ENCODE results near the gene ELAC2.
"Not testable (repeated sequence)": the region's sequence is repeated elsewhere in the genome, so short reads cannot be mapped to it uniquely, and the experiment has no call there.

The ELAC2 gene

DNA sequence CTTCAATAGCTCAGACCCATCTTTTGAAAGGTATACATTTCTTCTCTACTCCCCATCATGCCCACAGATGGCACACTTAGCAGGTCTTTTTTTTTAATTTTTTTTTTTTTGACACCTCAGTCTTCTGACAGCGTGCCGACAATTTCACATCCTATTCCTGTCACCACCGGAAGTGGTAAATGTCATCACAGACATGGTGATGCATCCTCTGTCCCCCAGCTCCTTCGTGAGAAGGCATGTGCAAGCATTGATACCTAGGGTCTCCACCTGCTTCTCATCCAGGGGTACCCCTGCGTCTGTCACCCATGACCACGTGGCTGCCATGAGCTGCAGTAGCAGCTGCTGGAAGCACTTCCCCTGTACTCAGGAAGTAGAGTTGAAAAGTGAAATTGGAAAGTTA lies 35.6 kb downstream of the ELAC2 start:
- DNase-seq (ENCODE audit: extremely low read depth, insufficient read length): no peak
- Histone ChIP-seq H3K36me3 (ENCODE audit: control insufficient read depth, insufficient read depth, low read length) (peaks cover 1% of the 10 kb centered on the region), H3K27me3 (replicated peaks; ENCODE audit: control insufficient read depth, insufficient read depth, low read length) (no peaks in the 10 kb centered on the region), H3K4me3 (replicated peaks; ENCODE audit: low read depth, low read length) (no peak overlapping the region)
- TF ChIP-seq, protein P1, sequence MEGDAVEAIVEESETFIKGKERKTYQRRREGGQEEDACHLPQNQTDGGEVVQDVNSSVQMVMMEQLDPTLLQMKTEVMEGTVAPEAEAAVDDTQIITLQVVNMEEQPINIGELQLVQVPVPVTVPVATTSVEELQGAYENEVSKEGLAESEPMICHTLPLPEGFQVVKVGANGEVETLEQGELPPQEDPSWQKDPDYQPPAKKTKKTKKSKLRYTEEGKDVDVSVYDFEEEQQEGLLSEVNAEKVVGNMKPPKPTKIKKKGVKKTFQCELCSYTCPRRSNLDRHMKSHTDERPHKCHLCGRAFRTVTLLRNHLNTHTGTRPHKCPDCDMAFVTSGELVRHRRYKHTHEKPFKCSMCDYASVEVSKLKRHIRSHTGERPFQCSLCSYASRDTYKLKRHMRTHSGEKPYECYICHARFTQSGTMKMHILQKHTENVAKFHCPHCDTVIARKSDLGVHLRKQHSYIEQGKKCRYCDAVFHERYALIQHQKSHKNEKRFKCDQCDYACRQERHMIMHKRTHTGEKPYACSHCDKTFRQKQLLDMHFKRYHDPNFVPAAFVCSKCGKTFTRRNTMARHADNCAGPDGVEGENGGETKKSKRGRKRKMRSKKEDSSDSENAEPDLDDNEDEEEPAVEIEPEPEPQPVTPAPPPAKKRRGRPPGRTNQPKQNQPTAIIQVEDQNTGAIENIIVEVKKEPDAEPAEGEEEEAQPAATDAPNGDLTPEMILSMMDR (IDR thresholded peaks at IDR 0.05; ENCODE audit: insufficient read depth, low read length, poor library complexity, severe bottlenecking): no peak

DNA sequence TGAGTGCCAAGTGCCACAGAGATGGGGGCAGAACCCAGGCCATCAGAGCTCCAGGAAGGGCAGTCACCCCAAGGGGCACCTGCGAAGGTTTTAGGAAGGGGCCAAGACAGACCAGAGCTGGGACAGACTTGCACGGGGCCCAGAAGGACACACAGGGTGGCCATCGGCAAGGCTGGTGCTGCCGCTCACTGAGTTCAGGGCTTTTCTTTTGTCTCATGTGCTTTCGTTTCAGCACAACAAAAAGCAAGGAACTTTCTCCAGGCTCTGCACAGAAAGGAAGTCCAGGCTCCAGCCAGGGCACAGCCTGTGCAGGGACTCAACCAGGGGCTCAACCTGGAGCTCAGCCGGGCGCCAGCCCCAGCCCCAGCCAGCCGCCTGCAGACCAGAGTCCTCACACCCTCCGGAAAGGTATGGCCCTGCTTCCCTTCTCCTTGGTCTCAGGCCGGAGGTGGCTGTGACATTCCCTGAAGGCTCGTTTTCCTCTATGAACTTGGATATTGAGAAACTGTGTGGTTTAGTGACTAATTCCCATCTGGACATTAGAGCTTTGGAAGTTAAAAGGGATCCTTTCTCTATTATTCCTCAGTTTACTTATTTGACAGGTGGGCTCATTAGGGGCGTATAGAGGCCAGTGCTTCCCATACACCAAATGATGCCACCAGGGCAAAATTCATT lies 37.9 kb downstream of the ELAC2 start:
- peaks cover 1% of the 10 kb centered on the region for H3K36me3 ChIP-seq (ENCODE audit: control insufficient read depth, insufficient read depth, low read length)
- H3K27me3 ChIP-seq (replicated peaks; ENCODE audit: control insufficient read depth, insufficient read depth, low read length): no peaks in the 10 kb centered on the region
- TF ChIP-seq, protein P1 (IDR thresholded peaks at IDR 0.05; ENCODE audit: insufficient read depth, low read length, poor library complexity, severe bottlenecking): no peak

DNA sequence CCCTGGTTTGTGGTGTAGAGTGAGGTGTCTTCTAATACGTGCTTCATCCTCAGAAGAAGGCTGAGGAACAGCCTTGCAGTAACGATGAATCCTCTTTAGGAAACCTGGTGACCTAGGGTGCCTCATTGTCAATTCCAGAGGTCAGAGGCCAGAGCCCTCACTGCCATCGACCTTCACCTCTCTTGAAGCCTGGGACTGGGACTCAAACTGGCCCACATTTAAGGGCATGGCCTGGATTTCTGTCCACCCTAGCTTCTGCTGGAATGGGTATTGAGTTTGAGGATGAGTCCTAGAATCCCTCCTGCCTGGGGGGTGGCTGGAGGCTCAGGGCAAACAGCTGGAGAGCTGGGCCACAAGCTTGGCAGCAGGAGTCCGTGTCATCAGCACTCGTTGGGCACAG lies 38.6 kb downstream of the ELAC2 start:
- H3K4me3 ChIP-seq (replicated peaks; ENCODE audit: low read depth, low read length): no peak overlapping the region
- no peak for DNase-seq (ENCODE audit: extremely low read depth, insufficient read length)
- TF ChIP-seq, protein P1 (IDR thresholded peaks at IDR 0.05; ENCODE audit: insufficient read depth, low read length, poor library complexity, severe bottlenecking): no peak
- peaks cover 1% of the 10 kb centered on the region for H3K36me3 ChIP-seq (ENCODE audit: control insufficient read depth, insufficient read depth, low read length)
- H3K27me3 ChIP-seq (replicated peaks; ENCODE audit: control insufficient read depth, insufficient read depth, low read length): no peaks in the 10 kb centered on the region

More for the DNA sequence above, 37.9 kb downstream of the ELAC2 start:
- no peak overlapping the region for H3K4me3 ChIP-seq (replicated peaks; ENCODE audit: low read depth, low read length)
- no peak for DNase-seq (ENCODE audit: extremely low read depth, insufficient read length)

DNA sequence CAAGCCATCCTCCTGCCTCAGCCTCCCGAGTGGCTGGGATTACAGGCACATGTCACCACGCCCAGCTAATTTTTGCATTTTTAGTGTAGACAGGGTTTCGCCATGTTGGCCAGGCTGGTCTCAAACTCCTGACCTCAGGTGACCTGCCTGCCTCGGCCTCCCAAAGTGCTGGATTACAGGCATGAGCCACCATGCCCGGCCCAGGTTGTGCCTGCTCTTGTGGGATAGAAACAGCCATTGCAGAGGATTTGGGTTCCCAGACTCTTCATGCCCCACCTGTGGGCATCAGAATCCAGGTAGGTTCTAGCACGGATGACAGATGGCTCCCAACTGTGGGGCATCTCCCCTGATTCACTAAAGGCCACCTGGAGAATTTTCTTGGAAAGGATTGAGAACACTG lies 39.0 kb downstream of the ELAC2 start:
- H3K27me3 ChIP-seq (replicated peaks; ENCODE audit: control insufficient read depth, insufficient read depth, low read length); DNase-seq (ENCODE audit: extremely low read depth, insufficient read length); H3K4me3 ChIP-seq (replicated peaks; ENCODE audit: low read depth, low read length); H3K36me3 ChIP-seq (ENCODE audit: control insufficient read depth, insufficient read depth, low read length): not testable (repeated sequence)

DNA sequence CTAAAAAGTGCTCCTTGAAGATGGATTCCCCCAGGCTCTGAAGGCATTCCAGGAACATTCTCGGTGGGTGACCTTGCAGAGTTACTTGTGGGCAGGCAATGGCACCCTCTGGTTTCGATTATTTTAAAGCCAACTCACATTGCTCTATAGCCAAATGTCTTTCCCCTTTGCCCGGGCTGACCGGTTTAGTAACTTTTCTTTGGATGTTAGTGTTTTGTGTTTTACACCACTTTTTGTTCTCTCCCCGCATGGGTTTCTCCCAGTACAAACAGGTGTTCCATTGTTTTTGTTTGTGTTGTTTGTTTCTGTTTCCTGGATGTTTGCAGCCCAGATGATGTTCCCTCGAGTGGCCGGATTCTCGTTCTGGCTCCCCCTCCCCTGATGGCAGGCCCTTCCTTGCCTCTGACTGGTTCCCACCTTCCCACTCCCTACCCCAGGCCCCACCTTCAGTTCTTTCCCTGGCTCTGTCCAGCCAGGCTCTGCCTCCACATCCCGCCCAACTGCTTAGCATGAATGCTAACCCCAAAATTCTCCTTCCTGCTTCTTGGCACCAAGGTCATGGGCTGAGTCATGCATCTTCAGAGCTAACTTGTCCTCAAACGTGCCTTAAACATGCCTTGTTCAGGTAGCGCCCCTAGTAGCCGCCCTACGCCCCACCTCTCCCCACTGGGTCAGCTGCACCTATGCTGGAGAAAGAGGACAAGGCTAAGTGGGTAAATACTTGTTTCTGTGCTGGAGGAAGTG lies 40.6 kb downstream of the ELAC2 start:
- no peak for DNase-seq (ENCODE audit: extremely low read depth, insufficient read length)
- no peak overlapping the region for H3K4me3 ChIP-seq (replicated peaks; ENCODE audit: low read depth, low read length)
- H3K36me3 ChIP-seq (ENCODE audit: control insufficient read depth, insufficient read depth, low read length): peaks cover 1% of the 10 kb centered on the region; the same call in 1 of the 2 replicates
- H3K27me3 ChIP-seq (replicated peaks; ENCODE audit: control insufficient read depth, insufficient read depth, low read length): no peaks in the 10 kb centered on the region
- TF ChIP-seq, protein P1 (IDR thresholded peaks at IDR 0.05; ENCODE audit: insufficient read depth, low read length, poor library complexity, severe bottlenecking): no peak

DNA sequence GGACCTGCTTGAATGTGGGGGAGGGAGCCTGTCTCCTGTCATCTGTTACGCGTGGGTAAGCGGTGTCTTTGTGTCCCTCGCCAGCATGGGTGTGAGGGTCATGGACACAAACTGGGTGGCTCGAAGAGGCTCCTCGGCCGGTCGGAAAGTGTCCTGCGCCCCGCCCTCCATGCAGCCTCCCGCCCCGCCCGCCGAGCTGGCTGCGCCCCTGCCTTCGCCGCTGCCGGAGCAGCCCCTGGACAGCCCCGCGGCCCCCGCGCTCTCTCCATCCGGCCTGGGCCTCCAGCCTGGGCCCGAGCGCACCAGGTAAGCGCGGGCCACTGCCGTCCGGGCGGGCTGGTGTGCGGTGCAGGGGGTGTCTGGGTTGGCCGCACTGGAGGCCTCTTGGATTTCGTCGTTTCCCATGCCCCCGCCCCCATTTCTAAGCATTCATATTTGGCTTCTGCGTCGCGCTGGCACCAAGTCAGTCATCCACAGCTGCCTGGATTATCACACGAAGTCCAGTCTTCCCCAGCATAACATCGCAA lies 43.8 kb downstream of the ELAC2 start:
- Histone ChIP-seq H3K36me3 (ENCODE audit: control insufficient read depth, insufficient read depth, low read length) (no peaks in the 10 kb centered on the region), H3K27me3 (replicated peaks; ENCODE audit: control insufficient read depth, insufficient read depth, low read length) (no peaks in the 10 kb centered on the region), H3K4me3 (replicated peaks; ENCODE audit: low read depth, low read length) (no peak overlapping the region)
- TF ChIP-seq, protein P1 (IDR thresholded peaks at IDR 0.05; ENCODE audit: insufficient read depth, low read length, poor library complexity, severe bottlenecking): no peak
- no peak for DNase-seq (ENCODE audit: extremely low read depth, insufficient read length)
